ENCODE measurements around the gene PLIN4.

GRCh38 chr19:4531562-4532165, 13.4 kb upstream of the PLIN4 start:
- TF ChIP-seq CTCF (IDR thresholded peaks at IDR 0.05): no peak
- no peak for TF ChIP-seq POLR2A (IDR thresholded peaks at IDR 0.05)

All from prostate gland (tissue), 2 donors.